K562 (cell line): ENCODE measurements around the gene NOP14. TPM values are rescaled to one million over a fixed set of nuclear protein-coding genes. Genes with fewer than 3 reads are reported as not detected.

Experiments
- C11orf30 ChIP-seq: fragments of 450-650 bp; IDR thresholded peaks from 2 replicates; pipeline ENCODE4 v1.6.1; 2016; ENCODE audit warnings: low read depth, mild to moderate bottlenecking
- DACH1 ChIP-seq: fragments of 450-650 bp; IDR thresholded peaks from 2 replicates; pipeline ENCODE4 v1.6.1; 2018; ENCODE audit not compliant: partially characterized antibody
- ETV5 ChIP-seq: sonication (generic); formaldehyde crosslinking; IDR thresholded peaks from 2 replicates; pipeline ENCODE4 v1.4.0; 2020; ENCODE audit warnings: low read depth, mild to moderate bottlenecking, missing genetic modification reagents
- FOS ChIP-seq: IDR thresholded peaks from 3 replicates; pipeline ENCODE4 v1.6.1; 2011; ENCODE audit not compliant: insufficient read length; ENCODE audit errors: extremely low read depth
- JUN ChIP-seq, 2 experiments: sonication (generic) in 1 of 2; formaldehyde crosslinking in 1 of 2; IDR thresholded peaks; 2 replicates each; pipeline versions ENCODE4 v1.6.1 to v1.8.0; 2012 to 2022; ENCODE audit warnings: borderline replicate concordance in 2 of 2, mild to moderate bottlenecking in 2 of 2, improper control_type of control experiment in 1 of 2, low read depth in 1 of 2, low read length in 1 of 2, missing genetic modification reagents in 1 of 2
- JUND ChIP-seq, 2 experiments: IDR thresholded peaks; 2 replicates in 1 of 2; 3 replicates in 1 of 2; pipeline ENCODE4 v1.6.1; 2011; ENCODE audit warnings: borderline replicate concordance in 2 of 2, low read depth in 2 of 2, low read length in 2 of 2, improper control_type of control experiment in 1 of 2, missing biosample characterization in 1 of 2, missing genetic modification characterization in 1 of 2, missing genetic modification reagents in 1 of 2
- MAFF ChIP-seq: IDR thresholded peaks from 2 replicates; pipeline ENCODE4 v1.6.1; 2012; ENCODE audit warnings: low read length, improper control_type of control experiment
- MYC ChIP-seq, 2 experiments: fragments of 250-450 bp in 1 of 2; sonication (Bioruptor Pico) in 1 of 2; IDR thresholded peaks; 2 replicates each; pipeline versions ENCODE4 v1.5.1 to v1.6.1; 2012 to 2021; ENCODE audit warnings: low read depth in 2 of 2, borderline replicate concordance in 1 of 2, improper control_type of control experiment in 1 of 2, low read length in 1 of 2, mild to moderate bottlenecking in 1 of 2, moderate library complexity in 1 of 2
- RBFOX2 ChIP-seq: fragments of 200-400 bp; formaldehyde crosslinking; IDR thresholded peaks from 2 replicates; pipeline ENCODE4 v1.6.1; 2017; ENCODE audit warnings: low read depth, mild to moderate bottlenecking, low read length, moderate library complexity
- RFX5 ChIP-seq: IDR thresholded peaks from 2 replicates; pipeline ENCODE4 v1.6.1; 2011; ENCODE audit warnings: low read depth, mild to moderate bottlenecking, improper control_type of control experiment, low read length
- SRSF9 ChIP-seq: fragments of 200-400 bp; formaldehyde crosslinking; IDR thresholded peaks from 2 replicates; pipeline ENCODE4 v1.6.1; 2017; ENCODE audit warnings: low read depth, low read length, borderline replicate concordance
- TCF7 ChIP-seq: sonication (generic); IDR thresholded peaks from 2 replicates; pipeline ENCODE4 v1.6.1; 2016; ENCODE audit warnings: antibody characterized with exemption, borderline replicate concordance
- TCF7L2 ChIP-seq: fragments of 150-350 bp; IDR thresholded peaks from 2 replicates; pipeline ENCODE4 v1.6.1; 2016; ENCODE audit warnings: low read depth, mild to moderate bottlenecking, low read length, moderate library complexity
- ZNF354B ChIP-seq: fragments of 250-450 bp; sonication (Bioruptor Pico); IDR thresholded peaks from 2 replicates; pipeline ENCODE4 v1.4.0; 2020
- polyA plus RNA-seq, 8 experiments: library from polyadenylated mRNA; depleted of rRNA in 4 of 8; stranded (reverse) in 5 of 8; unstranded in 3 of 8; fragments of >200 nt; fragmentation: Nextera tagmentation in 2 of 8; fragmentation: Illumina TruSeq in 1 of 8; extraction: Ambion mirVana in 2 of 8; extraction: Trizol in 1 of 8; gene quantifications; 2 replicates each; pipeline versions ENCODE4 v1.2.1 to v1.2.3, GENCODE V29; 2011 to 2014; ENCODE audit warnings: inconsistent platforms in 1 of 8, missing spikeins in 1 of 8
- total RNA-seq, 7 experiments: library from RNA; depleted of rRNA in 6 of 7; stranded (reverse); fragments of >200 nt in 6 of 7; fragmentation: Illumina TruSeq in 2 of 7; extraction: Trizol in 2 of 7; gene quantifications; 2 replicates each; pipeline versions ENCODE4 v1.2.1 to v1.2.3, GENCODE V29; 2011 to 2021; ENCODE audit warnings: low replicate concordance in 1 of 7
- TF ChIP-seq, protein P1 (sequence below), 2 experiments: fragments of 450-650 bp in 1 of 2; sonication (generic) in 1 of 2; formaldehyde crosslinking in 1 of 2; IDR thresholded peaks in 1 of 2; conservative IDR thresholded peaks in 1 of 2; 2 replicates each; pipeline versions ENCODE4 v1.6.1 to v1.8.1; 2016 to 2023; ENCODE audit warnings: mild to moderate bottlenecking in 2 of 2, moderate library complexity in 2 of 2, inconsistent platforms in 1 of 2, missing genetic modification reagents in 1 of 2

The NOP14 gene
- total and polyA plus RNA-seq, 9 of the 15 experiments (the other 6 are each of a cell fraction or from before 2014, with no cell fraction given), result 12.7 to 76.0 (median 50.9) TPM

GRCh38 chr4:2977211-2978088 is 14.2 kb upstream of the NOP14 start (continued):
- TF ChIP-seq MYC (IDR thresholded peaks at IDR 0.05; ENCODE audit: low read depth, low read length) (peak; percentile 49; the same call in 1 of the 2 replicates), MYC (CRISPR knock-in tag; IDR thresholded peaks at IDR 0.05; ENCODE audit: borderline replicate concordance, low read depth) (no peak), TCF7 (no peak), MAFF (0 out of 2 replicates have a peak, but pooled peaks have one; percentile 2), RBFOX2 (no peak), FOS (peak; percentile 10), RFX5 (no peak), ETV5 (CRISPR knock-in tag) (no peak), JUND (IDR thresholded peaks at IDR 0.05; ENCODE audit: borderline replicate concordance, low read depth, low read length) (peak; percentile 84), JUND (tag; IDR thresholded peaks at IDR 0.05; ENCODE audit: borderline replicate concordance, low read depth, low read length) (peak; percentile 80; the same call in 1 of the 3 replicates), ZNF354B (CRISPR knock-in tag) (no peak), JUN (IDR thresholded peaks at IDR 0.05; ENCODE audit: borderline replicate concordance, low read depth, low read length) (peak; percentile 62; the same call in 1 of the 2 replicates), JUN (CRISPR knock-in tag; IDR thresholded peaks at IDR 0.05; ENCODE audit: borderline replicate concordance) (no peak), C11orf30 (peak; percentile 35; the same call in 1 of the 2 replicates), SRSF9 (no peak), DACH1 (no peak), TCF7L2 (no peak)
- TF ChIP-seq, protein P1, sequence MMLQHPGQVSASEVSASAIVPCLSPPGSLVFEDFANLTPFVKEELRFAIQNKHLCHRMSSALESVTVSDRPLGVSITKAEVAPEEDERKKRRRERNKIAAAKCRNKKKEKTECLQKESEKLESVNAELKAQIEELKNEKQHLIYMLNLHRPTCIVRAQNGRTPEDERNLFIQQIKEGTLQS (IDR thresholded peaks at IDR 0.05), result peak; percentile 83
- TF ChIP-seq, protein P1 (CRISPR knock-in tag; conservative IDR thresholded peaks at IDR 0.05), result no peak
- TF ChIP-seq, all 486 proteins: peak for 20
